HG02678 (cell line): ENCODE data around the gene ARVCF.

Source experiments
- ATAC-seq: cut with Tn5 transposase; IDR thresholded peaks from one replicate; pipeline ENCODE4 v1.9.1; 2021; ENCODE audit warnings: mild to moderate bottlenecking, moderate library complexity; ENCODE audit not compliant: unreplicated experiment

The ARVCF gene

GRCh38 chr22:20054034-20054427 lies 37.4 kb upstream of the ARVCF start:
- ATAC-seq, result no peak

GRCh38 chr22:20053407-20054033 lies 36.9 kb upstream of the ARVCF start:
- no peak for ATAC-seq

GRCh38 chr22:20052309-20053259 lies 36.0 kb upstream of the ARVCF start:
- no peak for ATAC-seq

GRCh38 chr22:20051927-20052308 lies 35.3 kb upstream of the ARVCF start:
- no peak for ATAC-seq

GRCh38 chr22:20046730-20047129 lies 30.1 kb upstream of the ARVCF start:
- no peak for ATAC-seq

GRCh38 chr22:20044495-20045151 lies 28.0 kb upstream of the ARVCF start:
- no peak for ATAC-seq

- ATAC-seq, result no peak
Observed at GRCh38 chr22:20043997-20044342, 27.3 kb upstream of the ARVCF start.

GRCh38 chr22:20043057-20043996 lies 26.7 kb upstream of the ARVCF start:
- ATAC-seq, result no peak

GRCh38 chr22:20040327-20041200 lies 23.9 kb upstream of the ARVCF start:
- no peak for ATAC-seq

GRCh38 chr22:20039683-20040325 lies 23.2 kb upstream of the ARVCF start:
- no peak for ATAC-seq

- no peak for ATAC-seq
Observed at GRCh38 chr22:20038574-20038973, 22.0 kb upstream of the ARVCF start.

GRCh38 chr22:20037419-20037818 lies 20.8 kb upstream of the ARVCF start:
- ATAC-seq, result no peak

- no peak for ATAC-seq
Observed at GRCh38 chr22:20036535-20037392, 20.1 kb upstream of the ARVCF start.

- no peak for ATAC-seq
Observed at GRCh38 chr22:20036084-20036482, 19.5 kb upstream of the ARVCF start.

- ATAC-seq, result no peak
Observed at GRCh38 chr22:20035375-20036083, 18.9 kb upstream of the ARVCF start.

GRCh38 chr22:20034143-20034542 lies 17.5 kb upstream of the ARVCF start:
- ATAC-seq, result no peak

GRCh38 chr22:20033045-20033706 lies 16.6 kb upstream of the ARVCF start:
- ATAC-seq, result no peak
